GM19397 (cell line): Measurements from ENCODE around the gene UNC80.
A peak's percentile ranks its signal among the peaks of the same experiment; 100 is the strongest.

Experiments used
- ATAC-seq: cut with Tn5 transposase; IDR thresholded peaks from one replicate; pipeline ENCODE4 v1.9.1; 2021; ENCODE audit warnings: mild to moderate bottlenecking, moderate library complexity; ENCODE audit not compliant: unreplicated experiment

UNC80 gene

GRCh38 chr2:209908511-209908910 lies 136.9 kb downstream of the UNC80 start:
- no peak for ATAC-seq

- no peak for ATAC-seq
Measured at GRCh38 chr2:209911486-209911885, 139.9 kb downstream of the UNC80 start.

GRCh38 chr2:209913786-209914345 lies 142.2 kb downstream of the UNC80 start:
- no peak for ATAC-seq

- no peak for ATAC-seq
Measured at GRCh38 chr2:209917154-209917771, 145.6 kb downstream of the UNC80 start.

GRCh38 chr2:209918251-209918650 lies 146.6 kb downstream of the UNC80 start:
- ATAC-seq: no peak

- ATAC-seq: no peak
Measured at GRCh38 chr2:209922116-209922515, 150.5 kb downstream of the UNC80 start.

GRCh38 chr2:209929369-209929768 lies 157.7 kb downstream of the UNC80 start:
- ATAC-seq: no peak

GRCh38 chr2:209933499-209934483 lies 162.2 kb downstream of the UNC80 start:
- ATAC-seq: no peak

- ATAC-seq: no peak
Measured at GRCh38 chr2:209936106-209936666, 164.6 kb downstream of the UNC80 start.

- ATAC-seq: no peak
Measured at GRCh38 chr2:209937893-209938292, 166.3 kb downstream of the UNC80 start.

- no peak for ATAC-seq
Measured at GRCh38 chr2:209938906-209939305, 167.3 kb downstream of the UNC80 start.

- no peak for ATAC-seq
Measured at GRCh38 chr2:209940936-209941335, 169.3 kb downstream of the UNC80 start.

- no peak for ATAC-seq
Measured at GRCh38 chr2:209942426-209942825, 170.8 kb downstream of the UNC80 start.

- no peak for ATAC-seq
Measured at GRCh38 chr2:209942936-209943605, 171.4 kb downstream of the UNC80 start.

GRCh38 chr2:209943776-209944175 lies 172.1 kb downstream of the UNC80 start:
- no peak for ATAC-seq

GRCh38 chr2:209946539-209946938 lies 174.9 kb downstream of the UNC80 start:
- ATAC-seq: no peak

GRCh38 chr2:209956271-209956670 lies 184.6 kb downstream of the UNC80 start:
- ATAC-seq: no peak

- ATAC-seq: no peak
Measured at GRCh38 chr2:209958016-209958415, 186.4 kb downstream of the UNC80 start.

GRCh38 chr2:209960045-209960444 lies 188.4 kb downstream of the UNC80 start:
- ATAC-seq: no peak

GRCh38 chr2:209960676-209961630 lies 189.3 kb downstream of the UNC80 start:
- ATAC-seq: peak; percentile 94
